Calu3 (cell line): ENCODE results near the gene RALBP1. TPM values are rescaled to one million over a fixed set of nuclear protein-coding genes. Genes with fewer than 3 reads are reported as not detected.

Experiments
- BruUV-seq: library from RNA; stranded (reverse); fragments of 400-500 nt; replicated peaks from 2 replicates; lab custom pipeline; 2021; lab: Mats Ljungman, UMichigan
- CTCF ChIA-PET: fragments of 300-600 bp; sonication (Branson Sonifier 250); formaldehyde crosslinking; loops from one replicate; lab custom pipeline; 2022; ENCODE audit warnings: antibody characterized with exemption; lab: Charles Lee
- DNase-seq: peaks from one replicate; pipeline ENCODE4 v3.0.0; 2022
- H3K27ac Mint-ChIP-seq: one replicate; pipeline ENCODE4 v1.8.0; 2022; ENCODE audit warnings: mixed read lengths; ENCODE audit not compliant: unreplicated experiment
- H3K27me3 Mint-ChIP-seq: one replicate; pipeline ENCODE4 v1.8.0; 2022; ENCODE audit warnings: mixed read lengths; ENCODE audit not compliant: unreplicated experiment
- H3K36me3 Mint-ChIP-seq: one replicate; pipeline ENCODE4 v1.8.0; 2022; ENCODE audit warnings: mild to moderate bottlenecking, moderate library complexity, mixed read lengths; ENCODE audit not compliant: insufficient read depth, unreplicated experiment
- H3K4me1 Mint-ChIP-seq: one replicate; pipeline ENCODE4 v1.8.0; 2022; ENCODE audit warnings: mild to moderate bottlenecking, low read depth, mixed read lengths; ENCODE audit not compliant: unreplicated experiment
- H3K4me3 Mint-ChIP-seq: one replicate; pipeline ENCODE4 v1.8.0; 2022; ENCODE audit warnings: mild to moderate bottlenecking, low read depth, moderate library complexity, mixed read lengths; ENCODE audit not compliant: unreplicated experiment
- H3K9me3 Mint-ChIP-seq: one replicate; pipeline ENCODE4 v1.8.0; 2022; ENCODE audit warnings: low read depth, mixed read lengths; ENCODE audit not compliant: unreplicated experiment
- CTCF ChIP-seq: fragments of 200-600 bp; IDR thresholded peaks from one replicate; pipeline ENCODE4 v1.8.0; 2022; ENCODE audit warnings: antibody characterized with exemption; ENCODE audit not compliant: unreplicated experiment
- intact Hi-C: fragments of 100-400 bp; cut with micrococcal nuclease; formaldehyde crosslinking; loops from one replicate; pipeline ENCODE4 v1.10.0; 2022; ENCODE audit not compliant: unreplicated experiment
- total RNA-seq: library from RNA; stranded (reverse); gene quantifications from 2 replicates; pipeline ENCODE4 v1.2.3, GENCODE V29; 2022

The RALBP1 gene
- total RNA-seq, 1 experiment from 2014 or later = 65.8 TPM

GRCh38 chr18:9521770-9522169 lies 46.5 kb downstream of the RALBP1 start:
- no TSS peak for BruUV-seq
- Mint-ChIP-seq H3K4me1 (no peaks in the 10 kb centered on the region), H3K4me3 (no peak overlapping the region), H3K27ac (no peak overlapping the region), H3K27me3 (no peaks in the 10 kb centered on the region), H3K36me3 (peaks cover 6% of the 10 kb centered on the region), H3K9me3 (no peaks in the 10 kb centered on the region)
- DNase-seq = no peak
- intact Hi-C loops = no loop called here
- CTCF ChIA-PET = interaction anchor here (0.5 kb wide), 1 partner anchor 825 kb away, joined by 3 read pairs; no protein-coding TSS in a partner anchor
- no peak for TF ChIP-seq CTCF

GRCh38 chr18:9522952-9523351 lies 47.6 kb downstream of the RALBP1 start:
- no peak for TF ChIP-seq CTCF
- no peak for DNase-seq
- no peaks in the 10 kb centered on the region for H3K27me3 Mint-ChIP-seq
- H3K36me3 Mint-ChIP-seq = peaks cover 14% of the 10 kb centered on the region
- no peak overlapping the region for H3K4me3 Mint-ChIP-seq
- CTCF ChIA-PET = no interaction called here
- no TSS peak for BruUV-seq
- no peaks in the 10 kb centered on the region for H3K4me1 Mint-ChIP-seq
- intact Hi-C loops = no loop called here
- peaks cover 4% of the 10 kb centered on the region for H3K9me3 Mint-ChIP-seq
- no peak overlapping the region for H3K27ac Mint-ChIP-seq

GRCh38 chr18:9526458-9526857 lies 51.1 kb downstream of the RALBP1 start:
- intact Hi-C loops = no loop called here

GRCh38 chr18:9530226-9531009 lies 55.1 kb downstream of the RALBP1 start:
- intact Hi-C loops = no loop called here

More at GRCh38 chr18:9526458-9526857, 51.1 kb downstream of the RALBP1 start:
- no peaks in the 10 kb centered on the region for H3K27me3 Mint-ChIP-seq
- H3K4me1 Mint-ChIP-seq = no peaks in the 10 kb centered on the region
- DNase-seq = no peak
- CTCF ChIA-PET = interaction anchor here (1.0 kb wide), 1 partner anchor 10 kb away, joined by 3 read pairs; no protein-coding TSS in a partner anchor
- H3K4me3 Mint-ChIP-seq = no peak overlapping the region
- no peak overlapping the region for H3K27ac Mint-ChIP-seq
- H3K9me3 Mint-ChIP-seq = peaks cover 7% of the 10 kb centered on the region
- peaks cover 33% of the 10 kb centered on the region for H3K36me3 Mint-ChIP-seq
- no TSS peak for BruUV-seq
- TF ChIP-seq CTCF = no peak

More at GRCh38 chr18:9530226-9531009, 55.1 kb downstream of the RALBP1 start:
- Mint-ChIP-seq H3K27me3 (no peaks in the 10 kb centered on the region), H3K36me3 (peaks cover 35% of the 10 kb centered on the region), H3K9me3 (peaks cover 7% of the 10 kb centered on the region), H3K27ac (no peak overlapping the region), H3K4me3 (no peak overlapping the region), H3K4me1 (no peaks in the 10 kb centered on the region)
- no TSS peak for BruUV-seq
- DNase-seq = no peak
- CTCF ChIA-PET = interaction anchor here (1.0 kb wide), 1 partner anchor 29 kb away, joined by 3 read pairs; no protein-coding TSS in a partner anchor
- TF ChIP-seq CTCF = no peak
